KOPT-K1 (cell line): ENCODE data around the gene TRAM2.
A peak's percentile ranks its signal among the peaks of the same experiment; 100 is the strongest.

ENCODE experiments used
- H3K27ac ChIP-seq: fragments of 200-600 bp; sonication (generic); 2 replicates; pipeline ENCODE4 v1.5.1; 2016; ENCODE audit warnings: antibody characterized with exemption, mild to moderate bottlenecking, low read depth, low read length; ENCODE audit not compliant: poor library complexity, severe bottlenecking
- H3K36me3 ChIP-seq: fragments of 200-600 bp; sonication (generic); 2 replicates; pipeline ENCODE4 v1.5.1; 2017; ENCODE audit warnings: antibody characterized with exemption, mild to moderate bottlenecking, low read length, moderate library complexity; ENCODE audit not compliant: insufficient read depth
- H3K9me3 ChIP-seq: fragments of 200-600 bp; sonication (generic); 2 replicates; pipeline ENCODE4 v1.5.1; 2017; ENCODE audit warnings: antibody characterized with exemption, low read length, mild to moderate bottlenecking; ENCODE audit not compliant: insufficient read depth, poor library complexity, severe bottlenecking

The TRAM2 gene

DNA sequence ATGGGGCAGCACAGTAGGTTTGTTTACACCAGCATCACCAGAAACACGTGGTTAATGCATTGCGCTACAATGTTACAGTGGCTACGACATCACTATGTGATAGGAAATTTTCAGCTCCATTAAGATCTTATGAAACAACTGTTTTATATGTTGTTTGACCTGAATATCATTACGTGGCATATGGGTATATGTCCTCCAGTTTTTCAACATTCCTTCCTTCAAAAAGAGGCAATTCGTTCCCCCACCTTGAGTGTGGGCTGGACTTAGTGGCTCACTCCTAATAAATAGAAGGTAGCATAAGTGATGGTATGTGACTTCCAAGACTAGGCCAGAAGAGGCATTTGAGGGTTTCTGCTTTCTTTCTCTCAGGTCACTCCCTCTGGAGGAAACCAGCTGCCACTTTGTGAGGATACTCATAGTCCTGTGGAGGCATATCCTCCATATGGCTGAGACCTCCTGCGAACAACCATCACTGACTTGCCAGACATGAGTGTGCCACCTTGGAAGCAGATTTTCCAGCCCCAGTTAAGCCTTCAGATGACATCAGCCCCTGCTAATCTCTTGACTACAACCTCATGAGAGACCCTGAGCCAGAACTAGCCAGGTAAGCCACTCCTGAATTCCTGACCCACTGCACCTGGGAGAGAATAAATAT lies 2.3 kb upstream of the TRAM2 start:
- H3K36me3 ChIP-seq, result no peaks in the 10 kb centered on the region
- H3K27ac ChIP-seq, result no peak overlapping the region
- no peaks in the 10 kb centered on the region for H3K9me3 ChIP-seq

GRCh38 chr6:52577778-52578463 lies 1.1 kb upstream of the TRAM2 start:
- Histone ChIP-seq H3K27ac (peak overlapping the region; percentile 69), H3K36me3 (no peaks in the 10 kb centered on the region), H3K9me3 (no peaks in the 10 kb centered on the region)

DNA sequence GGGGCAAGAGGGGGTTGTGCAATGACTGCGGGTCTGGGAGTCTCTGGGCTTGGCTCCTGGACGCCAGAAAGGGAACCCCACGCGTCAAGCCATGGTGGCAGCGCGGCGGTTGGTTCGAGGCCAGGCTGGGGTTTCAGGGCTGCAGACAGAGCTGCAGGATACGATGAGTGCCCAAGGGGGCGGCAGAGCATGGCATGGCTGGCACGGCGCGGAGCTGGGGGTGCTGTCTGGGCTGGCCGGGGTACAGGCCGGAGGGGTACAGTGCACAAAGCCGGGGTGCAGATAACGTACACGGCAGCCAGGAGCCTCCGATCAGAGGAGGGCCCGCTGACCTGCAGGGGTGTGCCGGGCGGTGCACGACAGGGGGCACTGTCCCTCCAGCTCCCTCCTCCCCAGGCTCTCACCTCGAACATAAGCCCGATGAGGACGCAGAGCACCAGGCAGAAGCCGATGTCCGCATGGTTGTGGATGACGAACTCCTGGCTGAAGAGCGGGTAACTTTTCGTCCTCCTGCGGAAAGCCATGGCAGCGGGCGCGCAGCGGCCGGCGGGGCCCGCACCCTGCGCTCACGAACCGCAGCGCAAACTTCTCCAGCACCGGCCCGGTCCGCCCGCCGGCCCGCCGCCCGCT lies 353 bp downstream of the TRAM2 start:
- H3K27ac ChIP-seq, result peak overlapping the region; percentile 55
- no peaks in the 10 kb centered on the region for H3K9me3 ChIP-seq
- no peaks in the 10 kb centered on the region for H3K36me3 ChIP-seq

GRCh38 chr6:52576054-52576391 lies 837 bp downstream of the TRAM2 start:
- H3K27ac ChIP-seq, result peak overlapping the region; percentile 55
- H3K36me3 ChIP-seq, result no peaks in the 10 kb centered on the region
- H3K9me3 ChIP-seq, result no peaks in the 10 kb centered on the region

- no peak overlapping the region for H3K27ac ChIP-seq
- H3K9me3 ChIP-seq, result no peaks in the 10 kb centered on the region
- no peaks in the 10 kb centered on the region for H3K36me3 ChIP-seq
Measured at GRCh38 chr6:52575502-52575892, 1.4 kb downstream of the TRAM2 start.

DNA sequence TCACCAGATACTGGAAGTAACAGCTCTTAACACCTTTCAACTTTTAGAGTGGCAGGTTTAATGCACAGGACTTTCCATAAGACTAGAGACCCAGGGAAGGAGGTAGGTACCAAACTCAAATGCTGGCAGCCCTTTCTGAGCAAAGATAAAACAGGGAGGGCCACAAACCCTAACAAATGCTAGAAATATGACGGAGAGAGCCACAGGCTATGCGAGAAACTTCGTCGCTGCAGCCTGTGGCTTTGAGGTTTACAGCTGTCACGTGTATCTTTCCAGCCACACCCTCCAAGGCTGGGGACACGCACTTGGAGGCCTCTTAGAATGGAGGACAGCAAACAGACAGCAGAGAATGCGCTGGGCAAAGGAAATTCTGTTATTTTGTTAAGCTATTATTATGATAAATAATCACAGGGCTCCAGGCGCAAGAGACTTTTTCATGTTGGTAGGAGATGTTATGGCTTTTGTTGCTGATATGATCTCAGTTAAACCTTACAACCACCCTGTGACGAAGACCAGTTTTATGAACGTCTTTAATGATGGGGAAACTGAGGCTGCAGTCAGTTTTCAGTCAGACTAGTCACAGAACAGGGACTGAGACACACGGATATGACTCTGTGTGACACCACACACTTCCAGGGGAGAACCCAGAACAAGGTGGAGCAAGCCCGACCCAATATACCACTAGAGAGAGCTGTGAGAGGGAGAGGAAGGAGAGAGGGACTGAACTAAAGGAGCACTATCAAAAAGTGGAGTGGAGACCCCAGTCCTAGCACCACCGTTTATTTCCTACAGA lies 2.0 kb downstream of the TRAM2 start:
- Histone ChIP-seq H3K27ac (peak overlapping the region; percentile 35), H3K36me3 (no peaks in the 10 kb centered on the region), H3K9me3 (no peaks in the 10 kb centered on the region)

DNA sequence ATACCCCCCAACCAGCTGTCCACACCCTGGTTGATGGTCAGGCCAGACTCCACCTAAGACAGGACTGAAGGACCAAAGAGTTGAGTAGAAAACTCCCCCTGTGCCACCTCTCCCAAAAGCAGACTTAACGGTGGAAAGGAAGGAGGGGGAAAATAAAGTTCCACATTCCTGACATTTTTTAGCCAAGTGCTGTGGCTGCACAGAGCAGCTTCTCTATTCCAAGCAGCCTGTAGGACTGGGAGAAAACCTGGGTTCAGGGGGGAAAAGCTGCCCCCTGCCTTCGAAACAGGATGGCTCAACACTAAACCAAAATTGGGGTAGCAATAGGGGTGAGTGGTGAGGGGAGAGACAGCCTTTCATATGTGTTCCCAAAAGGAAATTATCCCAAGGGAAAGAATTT lies 3.6 kb downstream of the TRAM2 start:
- Histone ChIP-seq H3K27ac (no peak overlapping the region), H3K36me3 (no peaks in the 10 kb centered on the region), H3K9me3 (no peaks in the 10 kb centered on the region)

DNA sequence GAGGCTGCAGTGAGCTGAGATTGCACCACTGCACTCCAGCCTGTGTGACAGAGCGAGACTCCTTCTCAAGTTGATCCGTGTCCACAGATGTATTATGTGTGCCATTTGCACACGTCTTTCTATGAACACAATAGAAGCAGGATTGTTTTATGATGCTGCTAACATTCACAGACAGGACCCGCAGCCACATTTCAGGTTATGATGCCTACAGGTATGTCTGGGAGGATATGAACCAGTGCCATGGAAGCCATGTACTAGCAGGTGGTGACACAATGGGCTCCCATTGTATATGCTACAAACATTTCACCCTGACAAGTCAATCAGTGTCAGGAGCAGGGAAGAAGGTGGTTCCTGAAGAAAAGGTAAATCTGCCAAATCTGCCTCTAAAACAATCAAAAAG lies 4.3 kb downstream of the TRAM2 start:
- Histone ChIP-seq H3K27ac (no peak overlapping the region), H3K36me3 (no peaks in the 10 kb centered on the region), H3K9me3 (no peaks in the 10 kb centered on the region)

DNA sequence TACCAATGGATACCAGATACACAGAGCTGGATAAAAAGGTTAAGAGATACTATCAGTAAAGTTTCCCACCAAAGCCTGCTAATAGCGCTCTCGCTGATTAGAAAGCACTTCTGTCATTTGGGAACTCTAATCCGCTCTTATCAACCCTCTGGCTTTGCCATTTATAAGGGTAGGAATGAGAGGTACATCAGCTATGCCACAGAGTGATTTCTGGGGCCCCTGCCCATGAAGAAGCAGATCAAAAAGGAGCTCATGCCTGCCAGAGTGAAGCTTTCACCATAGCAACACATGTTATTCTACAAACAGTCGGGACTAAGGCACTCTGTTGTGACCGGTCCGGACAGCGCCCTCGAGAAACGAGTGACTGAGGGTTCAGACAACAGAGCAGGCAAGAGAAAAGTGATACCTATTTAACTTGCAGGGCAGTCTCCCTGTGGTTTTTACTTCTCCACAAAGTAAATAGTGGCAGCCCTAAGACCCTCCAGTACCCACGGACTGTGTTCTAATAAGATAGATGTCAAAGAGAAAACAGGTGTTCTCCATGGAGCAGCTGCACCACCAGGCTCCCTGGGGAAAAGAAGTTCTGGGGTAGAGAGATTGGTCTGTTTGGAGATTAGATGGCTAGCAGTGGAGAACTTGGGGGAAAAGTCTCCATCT lies 5.6 kb downstream of the TRAM2 start:
- Histone ChIP-seq H3K36me3 (no peaks in the 10 kb centered on the region), H3K9me3 (no peaks in the 10 kb centered on the region), H3K27ac (no peak overlapping the region)

- Histone ChIP-seq H3K27ac (no peak overlapping the region), H3K9me3 (no peaks in the 10 kb centered on the region), H3K36me3 (no peaks in the 10 kb centered on the region)
Measured at GRCh38 chr6:52570291-52570700, 6.6 kb downstream of the TRAM2 start.

DNA sequence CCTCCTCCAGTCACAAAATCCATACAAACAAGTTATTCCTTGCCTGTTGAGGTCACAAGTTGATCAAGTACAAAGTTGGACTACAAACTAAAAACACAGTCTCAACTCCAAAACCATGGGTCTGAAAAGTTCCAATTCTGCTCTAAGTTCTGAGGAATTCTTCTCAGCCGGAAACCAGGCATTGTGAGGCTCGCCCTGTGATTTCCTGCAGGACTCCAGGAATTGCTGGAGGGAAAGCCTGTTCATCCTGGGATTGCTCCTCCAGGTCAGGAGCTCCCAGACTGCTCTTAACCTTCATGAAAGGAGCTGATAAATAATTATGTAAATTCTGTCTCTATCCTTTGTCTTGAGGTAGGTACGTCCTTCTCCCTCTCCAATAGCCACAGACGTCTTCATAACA lies 8.5 kb downstream of the TRAM2 start:
- no peaks in the 10 kb centered on the region for H3K9me3 ChIP-seq
- no peak overlapping the region for H3K27ac ChIP-seq
- H3K36me3 ChIP-seq, result no peaks in the 10 kb centered on the region

DNA sequence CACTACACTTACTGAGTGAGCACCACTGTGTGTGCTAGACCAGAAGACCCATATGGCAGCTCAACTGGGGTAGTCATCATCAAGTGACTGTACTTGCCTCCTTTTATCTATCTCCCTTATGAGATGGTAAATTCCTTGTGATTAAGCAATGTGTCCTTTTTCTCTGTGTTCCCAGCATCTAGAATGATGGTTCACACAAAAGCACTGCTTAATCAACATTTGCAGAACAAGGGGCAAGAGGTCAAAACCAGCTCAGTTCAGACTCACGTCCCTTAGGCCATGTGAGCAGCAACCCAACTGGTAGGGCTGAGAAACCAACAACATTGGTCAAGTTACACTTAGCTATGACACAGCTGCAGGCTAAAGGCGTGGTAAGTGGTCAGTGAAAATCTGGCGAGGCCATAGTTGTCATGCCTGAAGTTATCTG lies 10.0 kb downstream of the TRAM2 start:
- H3K36me3 ChIP-seq, result no peaks in the 10 kb centered on the region
- H3K9me3 ChIP-seq, result no peaks in the 10 kb centered on the region
- H3K27ac ChIP-seq, result no peak overlapping the region

DNA sequence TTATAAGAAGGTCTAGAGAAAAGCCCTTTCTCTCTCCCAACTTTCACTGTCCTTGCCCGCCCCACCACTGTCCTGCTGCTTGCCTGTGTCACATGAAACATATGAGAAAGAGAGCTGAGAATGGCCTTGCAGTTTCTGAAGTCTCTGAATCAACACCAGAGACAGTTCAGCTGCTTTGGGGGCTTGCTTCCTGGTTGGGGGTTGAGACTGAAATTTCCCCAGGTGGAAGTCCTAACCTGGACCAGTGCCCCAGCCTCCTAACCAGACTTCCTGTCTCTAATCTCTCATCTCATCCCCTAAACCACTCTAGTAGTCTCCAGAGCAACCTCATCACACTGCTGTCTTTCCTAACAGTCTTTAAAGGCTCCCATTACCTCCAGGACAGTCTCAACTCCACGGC lies 10.7 kb downstream of the TRAM2 start:
- peak overlapping the region; percentile 33 for H3K27ac ChIP-seq
- no peaks in the 10 kb centered on the region for H3K36me3 ChIP-seq
- H3K9me3 ChIP-seq, result no peaks in the 10 kb centered on the region

- H3K27ac ChIP-seq, result no peak overlapping the region
- H3K36me3 ChIP-seq, result no peaks in the 10 kb centered on the region
- no peaks in the 10 kb centered on the region for H3K9me3 ChIP-seq
Measured at GRCh38 chr6:52564856-52565255, 12.0 kb downstream of the TRAM2 start.

DNA sequence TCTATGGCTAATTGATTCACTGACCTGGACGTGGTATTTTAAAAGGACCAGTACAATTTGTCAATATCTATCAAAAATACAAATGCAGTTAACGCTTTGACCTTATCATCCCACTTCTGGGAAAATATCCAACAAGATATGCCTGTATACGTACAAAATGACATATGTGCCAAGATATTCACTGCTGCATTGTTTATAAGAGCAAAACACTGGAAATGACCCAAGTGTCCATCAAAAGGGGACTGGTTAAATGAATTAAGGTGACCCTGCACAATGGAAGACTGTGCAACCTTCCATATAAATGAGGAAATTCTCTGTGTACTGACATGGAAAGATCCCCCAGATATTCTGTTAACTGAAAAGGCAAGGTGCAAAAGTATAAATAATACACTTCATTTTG lies 13.9 kb downstream of the TRAM2 start:
- Histone ChIP-seq H3K27ac (no peak overlapping the region), H3K36me3 (no peaks in the 10 kb centered on the region), H3K9me3 (no peaks in the 10 kb centered on the region)
